GM21390 (cell line): Measurements from ENCODE around the gene FALEC.
"Not testable (repeated sequence)": the region's sequence is repeated elsewhere in the genome, so short reads cannot be mapped to it uniquely, and the experiment has no call there.

Experiments used
- ATAC-seq: cut with Tn5 transposase; IDR thresholded peaks from one replicate; pipeline ENCODE4 v1.9.1; 2021; ENCODE audit not compliant: unreplicated experiment

FALEC gene

GRCh38 chr1:150558303-150558704, 42.8 kb downstream of the FALEC start:
- ATAC-seq = no peak

DNA sequence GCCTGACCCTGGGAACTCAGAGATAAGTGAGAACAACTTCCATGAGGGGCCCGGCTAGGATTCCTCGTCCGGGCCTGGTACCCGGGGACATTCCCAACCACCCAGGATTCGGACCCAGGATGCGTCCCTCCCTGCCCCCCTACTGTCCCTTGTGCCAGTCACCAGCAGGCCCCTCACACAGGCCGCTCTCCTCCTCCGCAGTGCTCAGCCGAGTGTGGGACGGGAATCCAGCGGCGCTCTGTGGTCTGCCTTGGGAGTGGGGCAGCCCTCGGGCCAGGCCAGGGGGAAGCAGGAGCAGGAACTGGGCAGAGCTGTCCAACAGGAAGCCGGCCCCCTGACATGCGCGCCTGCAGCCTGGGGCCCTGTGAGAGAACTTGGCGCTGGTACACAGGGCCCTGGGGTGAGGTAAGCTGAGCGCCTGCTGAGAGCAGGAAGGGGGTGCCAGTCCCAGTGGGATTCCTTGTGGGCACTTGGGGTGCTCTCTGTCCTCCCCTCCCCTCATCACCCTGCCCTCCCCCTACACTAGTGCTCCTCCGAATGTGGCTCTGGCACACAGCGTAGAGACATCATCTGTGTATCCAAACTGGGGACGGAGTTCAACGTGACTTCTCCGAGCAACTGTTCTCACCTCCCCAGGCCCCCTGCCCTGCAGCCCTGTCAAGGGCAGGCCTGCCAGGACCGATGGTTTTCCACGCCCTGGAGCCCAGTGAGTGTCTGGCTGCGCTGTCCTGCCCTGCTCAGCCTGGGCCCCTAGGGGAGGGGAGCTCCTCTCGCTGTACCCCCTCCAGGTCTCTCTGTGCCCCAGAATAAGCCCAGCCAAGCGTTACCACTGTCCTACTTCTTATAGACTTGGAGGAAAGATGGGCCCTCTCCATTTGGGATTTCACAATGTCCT, 43.5 kb downstream of the FALEC start:
- no peak for ATAC-seq

GRCh38 chr1:150559656-150560010, 44.1 kb downstream of the FALEC start:
- no peak for ATAC-seq

GRCh38 chr1:150560011-150560438, 44.5 kb downstream of the FALEC start:
- no peak for ATAC-seq

DNA sequence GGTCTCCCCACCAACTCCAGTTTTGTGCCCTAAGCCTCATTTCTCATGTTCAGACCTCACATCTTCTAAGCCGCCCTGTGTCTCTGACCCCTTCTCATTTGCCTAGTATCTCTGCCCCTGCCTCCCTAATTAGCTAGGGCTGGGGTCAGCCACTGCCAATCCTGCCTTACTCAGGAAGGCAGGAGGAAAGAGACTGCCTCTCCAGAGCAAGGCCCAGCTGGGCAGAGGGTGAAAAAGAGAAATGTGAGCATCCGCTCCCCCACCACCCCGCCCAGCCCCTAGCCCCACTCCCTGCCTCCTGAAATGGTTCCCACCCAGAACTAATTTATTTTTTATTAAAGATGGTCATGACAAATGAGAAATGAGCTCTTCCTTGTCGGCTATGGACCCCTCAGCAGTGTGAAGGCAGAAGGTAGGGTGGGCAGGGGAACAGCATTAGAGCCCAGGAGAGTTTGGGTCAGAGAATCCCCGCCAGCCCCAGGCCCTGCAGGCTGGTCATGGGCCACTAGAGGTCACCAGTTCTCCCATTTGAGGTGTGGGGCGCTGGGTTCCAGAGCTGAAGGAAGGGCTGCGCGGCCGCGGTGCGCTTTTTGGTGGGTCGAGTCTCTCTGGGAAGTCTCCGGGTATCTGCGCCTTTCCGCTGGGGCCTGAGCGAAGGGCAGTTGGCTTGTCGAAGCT, 45.2 kb downstream of the FALEC start:
- ATAC-seq = peak; percentile 30

DNA sequence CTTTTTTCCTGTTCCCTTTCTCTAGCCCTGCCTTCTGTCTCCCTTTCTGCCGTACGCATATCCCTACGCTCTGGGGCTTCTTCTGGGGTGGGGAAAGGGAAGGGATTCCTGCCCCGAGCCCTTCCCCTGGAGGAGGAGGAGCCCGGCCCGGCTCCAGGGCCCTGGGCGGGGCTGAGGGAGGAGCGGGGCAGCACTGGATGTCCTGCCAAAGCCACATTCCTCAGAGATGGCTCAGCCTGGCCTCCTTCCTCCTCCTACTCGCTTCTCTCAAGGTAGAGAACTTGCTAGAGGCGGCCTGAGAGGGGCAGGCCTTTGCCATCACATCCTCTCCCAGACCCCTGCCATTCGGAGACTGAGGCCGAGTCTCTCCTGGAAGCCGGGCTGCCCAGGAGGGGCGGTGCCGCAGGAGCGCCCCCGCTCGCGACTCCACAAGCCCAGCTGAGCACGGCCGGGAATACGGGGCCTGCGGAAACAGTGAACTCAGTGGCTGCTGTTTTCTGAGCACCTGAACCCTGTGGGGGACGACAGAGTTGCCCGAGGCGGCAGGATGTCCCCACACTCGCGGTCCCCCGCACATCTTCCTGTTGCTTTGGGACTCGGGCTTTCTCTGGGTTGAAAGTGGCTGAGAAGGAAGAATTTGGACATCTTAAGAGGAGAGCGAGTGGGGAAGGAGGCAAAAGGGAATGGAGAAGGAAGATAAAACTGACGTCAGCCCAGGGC, 45.9 kb downstream of the FALEC start:
- ATAC-seq = no peak

- peak; percentile 34 for ATAC-seq
These were observed 46.5 kb downstream of the FALEC start for GRCh38 chr1:150561974-150562445.

DNA sequence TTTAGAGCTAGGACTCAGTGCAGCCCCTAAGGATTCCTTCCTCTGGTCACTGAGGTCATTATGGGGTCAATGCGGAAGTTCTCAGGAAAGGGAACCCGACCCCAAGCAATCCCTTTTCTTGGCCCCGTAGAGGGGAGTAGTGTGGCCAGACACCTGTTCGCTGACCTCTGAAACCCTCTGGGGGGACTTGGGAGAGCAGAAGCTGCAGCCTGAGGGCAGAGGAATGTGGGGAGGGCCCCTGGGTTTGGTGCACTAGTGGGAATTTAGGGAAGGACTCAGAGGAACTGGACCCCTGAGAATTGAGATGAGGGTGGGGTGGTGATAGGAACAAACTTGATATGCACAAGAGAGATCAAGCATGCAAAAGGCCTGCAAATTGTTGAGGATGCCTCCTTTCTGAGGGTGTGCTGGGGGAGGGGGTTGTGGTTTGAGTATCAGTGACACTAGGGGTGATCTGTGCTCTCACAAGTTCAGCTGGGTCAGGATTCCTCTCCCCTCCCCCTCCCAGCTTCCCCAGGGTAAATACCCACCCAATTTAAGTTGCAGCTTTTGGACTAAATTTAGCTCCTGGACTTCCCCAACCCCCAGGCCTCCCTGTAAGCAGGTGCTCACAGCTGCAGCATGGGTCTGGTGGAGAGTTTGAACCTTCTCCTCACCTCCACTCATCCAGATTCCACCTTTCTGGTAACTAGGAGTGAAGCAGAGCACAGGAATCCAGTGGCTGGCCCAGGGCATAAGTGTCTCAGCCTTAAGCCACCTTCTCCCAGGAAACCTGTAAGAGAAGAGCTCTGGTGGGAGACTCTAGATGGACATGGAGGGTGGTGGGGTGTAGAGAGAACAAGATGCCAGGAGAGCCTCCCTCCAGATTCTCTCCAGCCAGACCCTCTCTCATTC, 47.1 kb downstream of the FALEC start:
- ATAC-seq = peak; percentile 29

DNA sequence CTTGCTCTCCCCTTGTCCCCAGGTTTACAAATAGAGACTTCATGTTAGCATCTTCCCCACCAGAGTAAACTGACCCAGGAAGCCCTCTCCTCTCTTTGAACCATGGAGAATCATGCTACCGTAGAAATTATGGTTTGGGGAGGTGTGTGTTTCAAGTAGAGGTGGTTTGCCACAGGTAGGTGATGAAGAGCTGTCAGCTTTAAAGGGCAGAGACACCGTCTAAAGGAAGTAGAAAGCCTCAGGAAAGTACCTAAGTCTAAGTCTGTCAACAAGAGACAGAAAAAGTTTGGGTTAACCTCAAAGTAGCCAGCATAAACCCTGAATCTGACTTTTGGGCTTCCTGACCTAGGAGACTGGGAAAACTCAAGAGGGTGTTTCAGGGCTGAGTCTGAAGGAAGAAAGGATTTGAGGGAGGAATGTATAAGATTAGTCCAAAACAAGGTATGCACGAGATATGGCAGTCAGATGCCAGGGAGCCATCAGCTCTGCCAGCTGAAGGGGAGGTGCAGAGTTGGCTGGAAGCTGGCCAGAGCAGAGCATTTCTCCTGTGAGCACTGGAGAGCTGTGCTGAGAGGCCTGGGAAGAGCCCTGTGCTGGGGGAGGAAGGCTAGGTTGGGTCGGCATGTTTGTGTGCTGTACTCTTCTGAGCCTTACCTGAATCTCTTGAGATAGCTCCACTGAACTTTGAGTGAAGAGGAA, 47.9 kb downstream of the FALEC start:
- no peak for ATAC-seq

- no peak for ATAC-seq
These were observed 48.8 kb downstream of the FALEC start for GRCh38 chr1:150564051-150564991.

GRCh38 chr1:150565240-150565991, 49.9 kb downstream of the FALEC start:
- not testable (repeated sequence) for ATAC-seq

DNA sequence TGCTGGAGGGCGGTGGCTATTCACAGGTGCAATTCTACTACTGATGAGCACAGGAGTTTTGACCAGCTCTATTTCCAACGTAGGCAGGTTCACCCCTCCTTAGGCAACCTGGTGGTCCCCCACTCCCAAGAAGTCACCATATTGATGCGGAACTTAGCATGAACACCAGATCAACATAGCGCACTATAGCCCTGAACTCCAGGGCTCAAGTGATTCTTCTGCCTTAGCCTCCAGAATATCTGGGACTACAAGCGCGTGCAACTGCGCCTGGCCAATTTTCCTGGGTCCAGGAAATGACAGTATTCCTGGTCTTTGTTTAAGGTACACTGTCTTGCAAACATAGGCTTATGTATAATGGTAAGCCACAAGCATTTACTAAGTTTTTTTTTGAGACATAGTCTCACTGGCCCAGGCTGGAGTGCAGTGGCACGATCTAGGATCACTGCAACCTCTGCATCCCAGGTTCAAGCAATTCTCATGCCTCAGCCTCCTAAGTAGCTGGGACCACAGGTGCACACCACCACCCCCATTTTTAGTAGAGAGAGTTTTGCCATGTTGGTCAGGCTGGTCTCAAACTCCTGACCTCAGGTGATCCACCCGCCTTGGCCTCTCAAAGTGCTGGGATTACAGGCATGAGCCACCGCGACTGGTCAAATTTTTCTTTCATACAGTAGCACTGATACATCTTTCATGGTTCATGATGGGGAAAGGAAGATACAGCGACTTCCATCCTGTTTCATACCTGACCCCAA, 51.2 kb downstream of the FALEC start:
- no peak for ATAC-seq

DNA sequence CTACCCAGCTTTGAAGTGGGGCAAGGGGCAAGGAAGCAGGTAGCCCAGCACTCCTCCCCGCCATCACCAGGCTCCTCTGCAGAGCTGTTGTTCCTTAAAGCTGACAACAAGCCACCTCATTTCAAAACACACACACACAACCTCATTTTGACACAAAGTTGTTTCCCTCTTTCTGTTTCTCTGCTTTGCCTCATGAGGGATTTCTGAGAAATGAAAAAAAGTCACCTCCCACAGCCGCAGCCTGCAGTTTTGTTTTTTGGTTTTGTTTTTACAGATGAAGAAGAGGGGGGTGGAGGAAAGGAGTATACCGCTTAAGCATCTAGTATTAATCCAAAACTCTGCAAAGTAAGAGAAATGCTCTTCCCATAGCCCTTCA, 51.8 kb downstream of the FALEC start:
- no peak for ATAC-seq

DNA sequence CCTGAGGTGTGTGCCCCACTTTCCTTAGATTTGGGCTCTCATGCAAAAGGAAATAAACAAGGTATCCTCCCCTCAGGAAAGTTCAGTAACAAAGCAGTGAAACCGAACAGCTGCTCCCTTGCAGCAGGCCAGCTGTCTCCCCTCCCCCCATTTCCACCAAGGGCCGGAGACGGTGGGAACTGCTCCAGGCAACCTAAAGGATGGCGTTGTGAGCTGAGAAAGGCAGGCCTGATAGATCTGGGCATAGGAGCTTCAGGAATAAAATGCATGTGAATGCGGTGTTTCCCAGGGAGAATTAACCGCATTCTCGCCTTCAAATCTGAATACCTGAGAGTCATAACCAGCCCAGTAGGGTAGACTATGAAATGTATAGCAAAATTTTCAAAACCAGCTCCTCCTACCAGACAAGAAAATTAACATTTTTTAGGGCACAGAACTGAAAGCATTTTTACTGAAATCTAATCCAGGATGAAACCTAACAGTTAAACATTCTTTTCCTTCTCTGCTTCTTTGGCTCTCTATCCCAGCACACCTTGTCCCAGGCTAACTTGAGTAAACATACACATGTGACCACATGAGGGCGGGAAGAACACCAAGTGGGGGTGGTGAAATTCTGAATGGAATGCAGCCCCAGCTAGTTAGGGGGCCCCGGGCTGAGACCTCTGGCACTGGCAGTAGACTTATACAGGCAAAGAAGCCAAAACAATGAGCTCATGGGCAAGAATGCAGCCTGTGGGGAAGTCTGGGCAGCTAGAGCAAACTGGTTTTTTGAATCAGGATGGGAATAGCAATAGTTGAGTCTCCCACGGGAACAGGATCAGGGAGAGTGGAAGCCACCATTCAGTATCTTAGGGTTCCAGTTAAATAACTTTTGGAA, 52.4 kb downstream of the FALEC start:
- no peak for ATAC-seq

GRCh38 chr1:150568594-150568966, 53.0 kb downstream of the FALEC start:
- no peak for ATAC-seq

DNA sequence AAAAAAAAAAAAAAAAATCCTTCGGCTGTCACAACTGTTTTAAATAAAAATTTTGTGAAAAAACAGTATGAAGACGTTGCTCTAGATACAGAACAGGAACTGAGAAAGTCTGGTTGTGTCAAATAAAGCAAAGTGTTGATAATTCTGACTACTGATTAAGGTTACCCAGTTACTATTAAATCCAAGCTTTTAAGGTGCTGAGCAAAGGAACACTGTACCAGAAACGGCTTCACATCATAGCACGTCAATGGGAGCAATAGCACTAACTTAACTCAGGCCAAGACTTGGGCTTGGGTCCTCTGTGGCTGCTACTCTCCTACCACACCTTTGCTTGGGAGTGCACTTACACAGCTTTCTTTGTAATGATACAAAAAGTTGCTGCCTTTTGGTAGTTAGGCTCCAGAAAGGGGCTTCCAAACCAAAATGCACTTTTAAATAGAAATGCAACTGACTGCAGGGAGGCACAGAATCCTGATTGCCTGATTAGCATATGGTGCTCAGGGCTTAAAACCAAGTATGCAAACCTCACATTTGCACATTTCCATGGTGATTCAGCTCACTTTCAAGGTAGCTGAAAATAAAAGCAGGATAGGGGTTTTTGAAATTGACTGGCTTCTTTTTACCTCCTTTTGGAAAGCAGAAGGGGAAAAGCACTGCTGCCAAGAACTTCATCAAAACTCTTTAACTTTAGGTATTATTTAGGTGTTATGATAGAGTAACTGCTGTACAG, 57.5 kb downstream of the FALEC start:
- no peak for ATAC-seq
